Left ventricle myocardium inferior (tissue), 1 donor: ENCODE measurements around the gene PIGQ. TPM values are rescaled to one million over a fixed set of nuclear protein-coding genes. Genes with fewer than 3 reads are reported as not detected.
"Not testable (repeated sequence)": the region's sequence is repeated elsewhere in the genome, so short reads cannot be mapped to it uniquely, and the experiment has no call there.

Source experiments
- DNase-seq: peaks from one replicate; pipeline ENCODE4 v3.0.0-alpha.2; 2020
- H3K27ac ChIP-seq: fragments of 200-600 bp; replicated peaks from 2 replicates; pipeline ENCODE4 v1.8.0; 2021
- H3K27me3 ChIP-seq: fragments of 200-600 bp; 2 replicates; pipeline ENCODE4 v1.8.0; 2021; ENCODE audit warnings: low read depth
- H3K36me3 ChIP-seq: fragments of 200-600 bp; 2 replicates; pipeline ENCODE4 v1.8.0; 2021
- H3K4me1 ChIP-seq: fragments of 200-600 bp; 2 replicates; pipeline ENCODE4 v1.8.0; 2021
- H3K4me3 ChIP-seq: fragments of 200-600 bp; 2 replicates; pipeline ENCODE4 v1.8.0; 2021; ENCODE audit warnings: mild to moderate bottlenecking, moderate library complexity
- H3K9me3 ChIP-seq: fragments of 200-600 bp; replicated peaks from 2 replicates; pipeline ENCODE4 v1.8.0; 2021
- intact Hi-C: fragments of 100-400 bp; cut with micrococcal nuclease; formaldehyde crosslinking; loops from one replicate; pipeline ENCODE4 v1.11.0; 2022
- total RNA-seq: library from RNA; stranded (reverse); fragmentation: NEBNext Ultra II Directional; extraction: Animal tissue kit (Norgen Biotek cat#: 25700); gene quantifications from one replicate; pipeline ENCODE4 v1.2.1, GENCODE V29; 2021
- TF ChIP-seq, protein P1 (sequence below): fragments of 200-600 bp; IDR thresholded peaks from 2 replicates; pipeline ENCODE4 v1.8.0; 2021; ENCODE audit warnings: antibody characterized with exemption, mild to moderate bottlenecking, borderline replicate concordance
- donor health status: DM: no; HTN: yes; CAD: no; lungs with severe emphysema.

PIGQ gene
- total RNA-seq, 1 donor from 2014 or later: 21.4 TPM

DNA sequence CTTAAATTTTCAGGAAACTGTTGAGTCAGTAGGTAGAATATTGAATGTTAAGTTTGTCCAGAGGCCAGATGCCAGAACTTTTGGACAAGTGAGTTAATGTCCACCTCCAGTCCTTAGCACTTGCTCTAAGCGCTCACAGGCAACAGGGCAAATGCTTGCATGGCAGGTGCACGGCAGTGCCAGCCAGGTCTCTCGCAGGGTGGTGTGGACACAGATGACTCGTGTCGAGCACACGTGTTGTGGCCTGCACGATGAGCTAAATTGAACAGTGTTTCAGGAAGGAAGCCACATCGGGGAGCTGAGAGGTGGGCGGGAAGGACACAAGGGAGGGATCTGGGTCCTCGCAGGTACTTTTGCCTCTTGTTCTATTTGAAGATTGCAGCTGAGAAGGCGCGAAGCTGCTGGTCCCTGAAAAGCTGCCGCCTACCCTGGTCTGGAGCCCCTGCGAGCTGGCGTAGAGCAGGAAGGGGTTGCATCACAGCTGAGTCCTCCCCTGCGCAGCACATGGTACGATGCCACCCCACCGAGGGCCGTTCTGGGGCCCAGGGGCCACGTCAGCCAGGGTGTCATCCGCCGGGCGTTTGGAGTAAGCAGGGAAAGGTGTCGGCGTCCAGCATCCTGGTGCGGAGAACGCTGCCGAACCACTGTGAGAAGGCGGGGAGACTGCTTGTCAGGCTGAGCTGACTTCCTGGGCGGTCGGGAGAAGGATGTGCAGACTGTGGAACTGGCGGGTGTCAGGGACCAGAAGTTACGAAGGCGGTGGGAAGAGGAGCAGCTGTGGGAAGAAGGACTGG lies 26.4 kb downstream of the PIGQ start:
- Histone ChIP-seq H3K36me3 (peaks cover 8% of the 10 kb centered on the region), H3K4me1 (peaks cover 24% of the 10 kb centered on the region), H3K9me3 (no peaks in the 10 kb centered on the region), H3K27me3 (no peaks in the 10 kb centered on the region), H3K4me3 (no peak overlapping the region), H3K27ac (no peak overlapping the region)
- intact Hi-C loops: no loop called here
- TF ChIP-seq, protein P1, sequence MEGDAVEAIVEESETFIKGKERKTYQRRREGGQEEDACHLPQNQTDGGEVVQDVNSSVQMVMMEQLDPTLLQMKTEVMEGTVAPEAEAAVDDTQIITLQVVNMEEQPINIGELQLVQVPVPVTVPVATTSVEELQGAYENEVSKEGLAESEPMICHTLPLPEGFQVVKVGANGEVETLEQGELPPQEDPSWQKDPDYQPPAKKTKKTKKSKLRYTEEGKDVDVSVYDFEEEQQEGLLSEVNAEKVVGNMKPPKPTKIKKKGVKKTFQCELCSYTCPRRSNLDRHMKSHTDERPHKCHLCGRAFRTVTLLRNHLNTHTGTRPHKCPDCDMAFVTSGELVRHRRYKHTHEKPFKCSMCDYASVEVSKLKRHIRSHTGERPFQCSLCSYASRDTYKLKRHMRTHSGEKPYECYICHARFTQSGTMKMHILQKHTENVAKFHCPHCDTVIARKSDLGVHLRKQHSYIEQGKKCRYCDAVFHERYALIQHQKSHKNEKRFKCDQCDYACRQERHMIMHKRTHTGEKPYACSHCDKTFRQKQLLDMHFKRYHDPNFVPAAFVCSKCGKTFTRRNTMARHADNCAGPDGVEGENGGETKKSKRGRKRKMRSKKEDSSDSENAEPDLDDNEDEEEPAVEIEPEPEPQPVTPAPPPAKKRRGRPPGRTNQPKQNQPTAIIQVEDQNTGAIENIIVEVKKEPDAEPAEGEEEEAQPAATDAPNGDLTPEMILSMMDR: no peak
- DNase-seq: no peak

DNA sequence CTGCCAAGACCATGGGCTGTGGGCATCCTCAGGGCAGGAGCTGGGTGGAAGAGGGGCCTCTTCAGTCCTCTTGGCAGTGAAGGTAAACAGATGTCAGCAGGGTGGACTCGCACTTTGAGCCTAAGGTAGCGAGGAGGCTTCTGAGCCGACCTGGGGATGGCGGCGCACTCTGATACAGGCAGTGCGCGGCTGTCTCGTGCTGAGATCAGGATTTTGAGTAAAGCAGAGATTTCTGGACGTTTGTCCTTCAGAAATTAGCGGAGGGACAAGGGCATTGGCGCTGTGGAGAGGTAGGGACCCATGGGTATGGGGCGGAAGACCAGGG lies 26.9 kb downstream of the PIGQ start:
- DNase-seq: no peak
- H3K4me3 ChIP-seq: no peak overlapping the region
- peaks cover 18% of the 10 kb centered on the region for H3K4me1 ChIP-seq
- peaks cover 8% of the 10 kb centered on the region for H3K36me3 ChIP-seq
- no peak overlapping the region for H3K27ac ChIP-seq
- H3K27me3 ChIP-seq: no peaks in the 10 kb centered on the region
- TF ChIP-seq, protein P1: no peak
- H3K9me3 ChIP-seq: no peaks in the 10 kb centered on the region
- intact Hi-C loops: no loop called here

DNA sequence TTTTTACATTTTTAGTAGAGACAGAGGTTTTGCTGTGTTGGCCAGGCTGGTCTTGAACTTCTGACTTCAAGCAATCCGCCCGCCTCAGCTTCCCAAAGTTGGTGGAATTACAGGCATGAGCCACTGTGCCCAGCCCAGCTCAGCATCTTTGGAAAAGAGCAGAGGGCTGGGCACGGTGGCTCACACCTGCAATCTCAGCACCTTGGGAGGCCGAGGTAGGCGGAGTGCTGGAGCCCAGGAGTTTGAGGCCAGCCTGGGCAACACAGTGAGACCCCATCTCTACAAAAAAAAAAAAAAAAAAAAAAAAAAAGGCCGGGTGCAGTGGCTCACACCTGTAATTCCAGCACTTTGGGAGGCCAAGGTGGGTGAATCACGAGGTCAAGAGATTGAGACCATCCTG lies 27.9 kb downstream of the PIGQ start:
- H3K36me3 ChIP-seq, DNase-seq, H3K27ac ChIP-seq, H3K27me3 ChIP-seq, intact Hi-C loops, H3K4me1 ChIP-seq, H3K9me3 ChIP-seq, H3K4me3 ChIP-seq: not testable (repeated sequence)

DNA sequence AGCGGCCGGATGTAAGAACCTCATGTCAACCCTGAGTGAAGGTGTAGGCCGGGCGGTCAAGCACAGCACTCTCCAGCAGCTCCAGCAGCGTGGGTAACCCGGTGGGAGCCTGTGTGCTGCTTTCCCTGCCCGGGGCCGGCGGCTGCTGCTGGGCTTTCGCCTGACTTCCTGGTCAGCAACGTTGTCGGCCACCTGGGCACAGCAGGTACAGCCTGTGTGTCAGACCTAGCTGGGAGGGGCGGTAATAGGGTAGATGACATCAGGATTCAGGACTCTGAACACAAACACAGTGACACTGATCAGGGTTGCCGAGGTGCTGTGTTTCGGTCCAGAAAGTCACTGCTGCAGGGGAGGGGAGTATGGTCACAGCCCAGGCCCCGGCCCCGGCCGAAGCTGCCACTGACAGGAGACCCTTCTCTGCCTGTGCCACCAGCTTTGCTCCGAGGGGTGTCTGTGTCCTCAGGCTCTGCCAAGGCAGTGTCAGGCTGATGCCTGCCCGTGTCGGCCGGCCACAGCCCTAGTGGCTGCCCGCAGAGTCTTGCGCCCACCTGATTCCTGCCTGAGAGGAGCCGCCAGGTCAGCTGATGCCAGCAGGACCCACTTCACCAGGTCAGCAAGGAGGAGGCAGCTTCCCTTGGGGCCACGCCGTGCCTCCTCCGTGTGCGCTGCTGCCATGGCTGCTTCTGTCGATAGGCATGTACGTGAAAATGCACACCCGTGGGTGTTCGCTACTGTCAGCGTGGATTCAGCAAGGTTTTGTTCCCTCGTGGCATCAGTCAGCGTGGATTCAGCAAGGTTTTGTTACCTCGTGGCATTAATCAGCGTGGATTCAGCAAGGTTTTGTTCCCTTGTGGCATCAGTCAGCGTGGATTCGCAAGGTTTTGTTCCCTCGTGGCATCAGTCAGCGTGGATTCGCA lies 29.3 kb downstream of the PIGQ start:
- Histone ChIP-seq H3K27ac (no peak overlapping the region), H3K4me3 (no peak overlapping the region), H3K36me3 (peaks cover 8% of the 10 kb centered on the region), H3K27me3 (no peaks in the 10 kb centered on the region), H3K4me1 (no peaks in the 10 kb centered on the region), H3K9me3 (no peaks in the 10 kb centered on the region)
- intact Hi-C loops: no loop called here
- TF ChIP-seq, protein P1: no peak
- no peak for DNase-seq

DNA sequence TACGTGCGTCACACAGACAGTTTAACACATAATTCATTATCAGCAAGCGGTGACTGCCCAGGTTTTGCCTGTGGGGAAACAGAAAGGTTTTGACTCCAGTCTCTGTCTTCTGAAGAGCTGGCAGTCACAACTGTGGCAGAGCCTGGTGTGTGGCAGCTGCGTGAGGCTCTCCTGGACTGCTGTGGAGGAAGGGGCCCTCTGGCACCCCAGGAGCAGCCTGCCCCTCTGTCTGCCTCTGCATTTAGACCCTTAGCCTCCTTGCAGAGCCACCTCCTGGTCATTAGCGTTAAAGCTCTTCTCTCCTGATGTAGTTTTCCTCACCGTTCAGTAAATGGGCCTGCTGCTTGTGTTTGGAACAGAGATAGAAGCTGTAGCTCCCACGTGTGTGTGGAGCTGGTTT lies 31.0 kb downstream of the PIGQ start:
- Histone ChIP-seq H3K9me3 (peaks cover 6% of the 10 kb centered on the region), H3K4me1 (no peaks in the 10 kb centered on the region), H3K27ac (no peak overlapping the region), H3K36me3 (peaks cover 8% of the 10 kb centered on the region), H3K27me3 (no peaks in the 10 kb centered on the region), H3K4me3 (no peak overlapping the region)
- TF ChIP-seq, protein P1: no peak
- no peak for DNase-seq
- intact Hi-C loops: no loop called here

DNA sequence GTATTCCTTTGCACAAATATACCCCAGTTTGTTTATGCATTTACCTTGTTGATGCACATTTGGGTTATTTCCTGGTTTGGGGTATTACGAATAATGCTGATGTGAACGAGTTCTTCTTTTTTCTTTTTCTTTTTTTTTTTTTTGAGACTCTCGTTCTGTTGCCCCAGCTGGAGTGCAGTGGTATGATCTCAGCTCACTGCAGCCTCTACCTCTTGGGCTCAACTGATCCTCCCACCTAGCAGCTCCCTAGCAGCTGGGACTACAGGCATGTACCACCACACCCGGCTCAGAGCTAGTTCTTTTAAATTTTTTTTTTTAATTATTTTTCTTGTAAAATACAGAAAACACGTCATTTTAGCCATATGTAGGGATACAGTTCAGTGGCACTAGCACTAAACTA lies 34.2 kb downstream of the PIGQ start:
- no peak for DNase-seq
- intact Hi-C loops: no loop called here

More for the DNA sequence above, 34.2 kb downstream of the PIGQ start:
- TF ChIP-seq, protein P1: no peak
- Histone ChIP-seq H3K9me3 (peaks cover 6% of the 10 kb centered on the region), H3K27me3 (no peaks in the 10 kb centered on the region), H3K36me3 (no peaks in the 10 kb centered on the region), H3K4me3 (no peak overlapping the region), H3K27ac (no peak overlapping the region), H3K4me1 (no peaks in the 10 kb centered on the region)
